H1 (cell line): ENCODE data around the gene PIGT. TPM values are rescaled to one million over a fixed set of nuclear protein-coding genes. Genes with fewer than 3 reads are reported as not detected.

ENCODE experiments used
- SUZ12 ChIP-seq: fragments of 200-600 bp; sonication (generic); IDR thresholded peaks from 2 replicates; pipeline ENCODE4 v1.6.1; 2012; ENCODE audit warnings: mild to moderate bottlenecking, inconsistent platforms, low read length, moderate library complexity, mixed read lengths
- polyA plus RNA-seq, 7 experiments: library from polyadenylated mRNA; depleted of rRNA in 3 of 7; stranded (reverse) in 5 of 7; unstranded in 2 of 7; fragments of >200 nt in 5 of 7; fragments of 200-250 nt in 2 of 7; gene quantifications; 1 replicate in 5 of 7; 2 replicates in 1 of 7; 4 replicates in 1 of 7; pipeline versions ENCODE4 v1.2.1 to v1.2.3, GENCODE V29; 2011 to 2013; ENCODE audit warnings: missing spikeins in 2 of 7, mixed read lengths in 2 of 7
- total RNA-seq: library from RNA; stranded (reverse); fragmentation: NEBNext Ultra II Directional; extraction: Animal tissue kit (Norgen Biotek cat#: 25700); gene quantifications from 2 replicates; pipeline ENCODE4 v1.2.1, GENCODE V29; 2021
- TF ChIP-seq, protein P1 (sequence below): fragments of 300-600 bp; sonication (generic); IDR thresholded peaks from 2 replicates; pipeline ENCODE4 v1.7.1; 2012; ENCODE audit warnings: low read length, moderate library complexity, mild to moderate bottlenecking, inconsistent platforms; ENCODE audit not compliant: insufficient replicate concordance
- TF ChIP-seq, protein P2 (sequence below): IDR thresholded peaks from 2 replicates; pipeline ENCODE4 v1.6.1; 2012; ENCODE audit warnings: inconsistent platforms

The PIGT gene
- total and polyA plus RNA-seq, 2 of the 8 experiments (the other 6 are each of a cell fraction or from before 2014, with no cell fraction given), result 66.0 to 89.7 TPM

DNA sequence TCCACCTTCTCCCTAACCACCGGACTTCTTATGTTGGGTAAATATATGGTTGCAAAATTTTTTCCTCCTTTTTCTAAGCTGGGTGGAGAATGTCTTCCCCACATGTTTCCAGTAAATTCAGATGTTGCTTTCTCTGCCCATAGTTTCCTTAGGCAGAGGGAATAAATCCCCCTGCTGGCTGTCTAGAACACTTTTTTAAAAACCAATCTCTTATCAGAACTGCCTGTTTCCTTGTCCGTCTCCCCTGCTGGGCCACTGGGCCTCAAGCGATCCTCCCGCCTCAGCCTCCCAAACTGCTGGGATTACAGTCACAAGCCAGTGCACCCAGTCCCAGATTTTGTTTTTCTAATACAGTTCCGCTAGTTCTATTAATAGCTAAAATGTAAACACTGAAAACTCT lies 43.7 kb downstream of the PIGT start (continued):
- TF ChIP-seq, protein P1, sequence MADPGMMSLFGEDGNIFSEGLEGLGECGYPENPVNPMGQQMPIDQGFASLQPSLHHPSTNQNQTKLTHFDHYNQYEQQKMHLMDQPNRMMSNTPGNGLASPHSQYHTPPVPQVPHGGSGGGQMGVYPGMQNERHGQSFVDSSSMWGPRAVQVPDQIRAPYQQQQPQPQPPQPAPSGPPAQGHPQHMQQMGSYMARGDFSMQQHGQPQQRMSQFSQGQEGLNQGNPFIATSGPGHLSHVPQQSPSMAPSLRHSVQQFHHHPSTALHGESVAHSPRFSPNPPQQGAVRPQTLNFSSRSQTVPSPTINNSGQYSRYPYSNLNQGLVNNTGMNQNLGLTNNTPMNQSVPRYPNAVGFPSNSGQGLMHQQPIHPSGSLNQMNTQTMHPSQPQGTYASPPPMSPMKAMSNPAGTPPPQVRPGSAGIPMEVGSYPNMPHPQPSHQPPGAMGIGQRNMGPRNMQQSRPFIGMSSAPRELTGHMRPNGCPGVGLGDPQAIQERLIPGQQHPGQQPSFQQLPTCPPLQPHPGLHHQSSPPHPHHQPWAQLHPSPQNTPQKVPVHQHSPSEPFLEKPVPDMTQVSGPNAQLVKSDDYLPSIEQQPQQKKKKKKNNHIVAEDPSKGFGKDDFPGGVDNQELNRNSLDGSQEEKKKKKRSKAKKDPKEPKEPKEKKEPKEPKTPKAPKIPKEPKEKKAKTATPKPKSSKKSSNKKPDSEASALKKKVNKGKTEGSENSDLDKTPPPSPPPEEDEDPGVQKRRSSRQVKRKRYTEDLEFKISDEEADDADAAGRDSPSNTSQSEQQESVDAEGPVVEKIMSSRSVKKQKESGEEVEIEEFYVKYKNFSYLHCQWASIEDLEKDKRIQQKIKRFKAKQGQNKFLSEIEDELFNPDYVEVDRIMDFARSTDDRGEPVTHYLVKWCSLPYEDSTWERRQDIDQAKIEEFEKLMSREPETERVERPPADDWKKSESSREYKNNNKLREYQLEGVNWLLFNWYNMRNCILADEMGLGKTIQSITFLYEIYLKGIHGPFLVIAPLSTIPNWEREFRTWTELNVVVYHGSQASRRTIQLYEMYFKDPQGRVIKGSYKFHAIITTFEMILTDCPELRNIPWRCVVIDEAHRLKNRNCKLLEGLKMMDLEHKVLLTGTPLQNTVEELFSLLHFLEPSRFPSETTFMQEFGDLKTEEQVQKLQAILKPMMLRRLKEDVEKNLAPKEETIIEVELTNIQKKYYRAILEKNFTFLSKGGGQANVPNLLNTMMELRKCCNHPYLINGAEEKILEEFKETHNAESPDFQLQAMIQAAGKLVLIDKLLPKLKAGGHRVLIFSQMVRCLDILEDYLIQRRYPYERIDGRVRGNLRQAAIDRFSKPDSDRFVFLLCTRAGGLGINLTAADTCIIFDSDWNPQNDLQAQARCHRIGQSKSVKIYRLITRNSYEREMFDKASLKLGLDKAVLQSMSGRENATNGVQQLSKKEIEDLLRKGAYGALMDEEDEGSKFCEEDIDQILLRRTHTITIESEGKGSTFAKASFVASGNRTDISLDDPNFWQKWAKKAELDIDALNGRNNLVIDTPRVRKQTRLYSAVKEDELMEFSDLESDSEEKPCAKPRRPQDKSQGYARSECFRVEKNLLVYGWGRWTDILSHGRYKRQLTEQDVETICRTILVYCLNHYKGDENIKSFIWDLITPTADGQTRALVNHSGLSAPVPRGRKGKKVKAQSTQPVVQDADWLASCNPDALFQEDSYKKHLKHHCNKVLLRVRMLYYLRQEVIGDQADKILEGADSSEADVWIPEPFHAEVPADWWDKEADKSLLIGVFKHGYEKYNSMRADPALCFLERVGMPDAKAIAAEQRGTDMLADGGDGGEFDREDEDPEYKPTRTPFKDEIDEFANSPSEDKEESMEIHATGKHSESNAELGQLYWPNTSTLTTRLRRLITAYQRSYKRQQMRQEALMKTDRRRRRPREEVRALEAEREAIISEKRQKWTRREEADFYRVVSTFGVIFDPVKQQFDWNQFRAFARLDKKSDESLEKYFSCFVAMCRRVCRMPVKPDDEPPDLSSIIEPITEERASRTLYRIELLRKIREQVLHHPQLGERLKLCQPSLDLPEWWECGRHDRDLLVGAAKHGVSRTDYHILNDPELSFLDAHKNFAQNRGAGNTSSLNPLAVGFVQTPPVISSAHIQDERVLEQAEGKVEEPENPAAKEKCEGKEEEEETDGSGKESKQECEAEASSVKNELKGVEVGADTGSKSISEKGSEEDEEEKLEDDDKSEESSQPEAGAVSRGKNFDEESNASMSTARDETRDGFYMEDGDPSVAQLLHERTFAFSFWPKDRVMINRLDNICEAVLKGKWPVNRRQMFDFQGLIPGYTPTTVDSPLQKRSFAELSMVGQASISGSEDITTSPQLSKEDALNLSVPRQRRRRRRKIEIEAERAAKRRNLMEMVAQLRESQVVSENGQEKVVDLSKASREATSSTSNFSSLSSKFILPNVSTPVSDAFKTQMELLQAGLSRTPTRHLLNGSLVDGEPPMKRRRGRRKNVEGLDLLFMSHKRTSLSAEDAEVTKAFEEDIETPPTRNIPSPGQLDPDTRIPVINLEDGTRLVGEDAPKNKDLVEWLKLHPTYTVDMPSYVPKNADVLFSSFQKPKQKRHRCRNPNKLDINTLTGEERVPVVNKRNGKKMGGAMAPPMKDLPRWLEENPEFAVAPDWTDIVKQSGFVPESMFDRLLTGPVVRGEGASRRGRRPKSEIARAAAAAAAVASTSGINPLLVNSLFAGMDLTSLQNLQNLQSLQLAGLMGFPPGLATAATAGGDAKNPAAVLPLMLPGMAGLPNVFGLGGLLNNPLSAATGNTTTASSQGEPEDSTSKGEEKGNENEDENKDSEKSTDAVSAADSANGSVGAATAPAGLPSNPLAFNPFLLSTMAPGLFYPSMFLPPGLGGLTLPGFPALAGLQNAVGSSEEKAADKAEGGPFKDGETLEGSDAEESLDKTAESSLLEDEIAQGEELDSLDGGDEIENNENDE, result no peak
- TF ChIP-seq, protein P2, sequence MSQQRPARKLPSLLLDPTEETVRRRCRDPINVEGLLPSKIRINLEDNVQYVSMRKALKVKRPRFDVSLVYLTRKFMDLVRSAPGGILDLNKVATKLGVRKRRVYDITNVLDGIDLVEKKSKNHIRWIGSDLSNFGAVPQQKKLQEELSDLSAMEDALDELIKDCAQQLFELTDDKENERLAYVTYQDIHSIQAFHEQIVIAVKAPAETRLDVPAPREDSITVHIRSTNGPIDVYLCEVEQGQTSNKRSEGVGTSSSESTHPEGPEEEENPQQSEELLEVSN, result no peak
- TF ChIP-seq SUZ12, result no peak
